Measurements from ENCODE around the gene PLIN5. TPM values are rescaled to one million over a fixed set of nuclear protein-coding genes. Genes with fewer than 3 reads are reported as not detected.

The PLIN5 gene
- polyA plus RNA-seq, 1 donor from 2014 or later = 1.3 TPM

DNA sequence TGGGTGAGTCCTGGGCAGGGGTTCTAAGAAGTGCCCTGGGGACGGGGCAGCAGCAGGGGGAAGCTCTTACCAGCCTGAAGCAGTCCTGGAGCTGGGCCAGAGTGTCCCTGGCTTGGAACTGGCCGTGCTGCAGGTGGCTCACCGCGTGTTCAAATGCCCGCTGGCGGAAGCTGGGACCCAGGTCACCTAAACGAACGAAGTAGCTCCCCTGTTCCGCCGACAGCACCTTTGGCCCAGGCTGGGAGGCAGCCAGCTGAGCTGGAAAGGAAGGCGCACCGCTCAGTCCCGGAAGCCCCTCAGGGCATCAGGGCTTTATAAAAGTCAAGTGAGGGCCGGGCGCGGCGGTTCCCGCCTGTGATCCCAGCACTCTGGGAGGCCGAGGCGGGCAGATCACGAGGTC, 26.3 kb downstream of the PLIN5 start:
- H3K4me2 ChIP-seq (ENCODE audit: low read length) = no peak overlapping the region
- no peaks in the 10 kb centered on the region for H3K79me2 ChIP-seq (replicated peaks; ENCODE audit: insufficient read depth, low read length)
- no peaks in the 10 kb centered on the region for H3K36me3 ChIP-seq (ENCODE audit: insufficient read depth, low read length)
- H3K9me2 ChIP-seq (ENCODE audit: insufficient read depth, low read length) = no peaks in the 10 kb centered on the region
- H4K20me1 ChIP-seq (ENCODE audit: insufficient read depth) = no peaks in the 10 kb centered on the region
- H2AFZ ChIP-seq (ENCODE audit: low read depth, low read length) = no peak overlapping the region
- H3K4me3 ChIP-seq (ENCODE audit: low read length) = no peak overlapping the region
- TF ChIP-seq RAD21 (conservative IDR thresholded peaks at IDR 0.05) = no peak
- no peak for TF ChIP-seq SMC3 (conservative IDR thresholded peaks at IDR 0.05; ENCODE audit: poor library complexity)
- TF ChIP-seq, protein P1, sequence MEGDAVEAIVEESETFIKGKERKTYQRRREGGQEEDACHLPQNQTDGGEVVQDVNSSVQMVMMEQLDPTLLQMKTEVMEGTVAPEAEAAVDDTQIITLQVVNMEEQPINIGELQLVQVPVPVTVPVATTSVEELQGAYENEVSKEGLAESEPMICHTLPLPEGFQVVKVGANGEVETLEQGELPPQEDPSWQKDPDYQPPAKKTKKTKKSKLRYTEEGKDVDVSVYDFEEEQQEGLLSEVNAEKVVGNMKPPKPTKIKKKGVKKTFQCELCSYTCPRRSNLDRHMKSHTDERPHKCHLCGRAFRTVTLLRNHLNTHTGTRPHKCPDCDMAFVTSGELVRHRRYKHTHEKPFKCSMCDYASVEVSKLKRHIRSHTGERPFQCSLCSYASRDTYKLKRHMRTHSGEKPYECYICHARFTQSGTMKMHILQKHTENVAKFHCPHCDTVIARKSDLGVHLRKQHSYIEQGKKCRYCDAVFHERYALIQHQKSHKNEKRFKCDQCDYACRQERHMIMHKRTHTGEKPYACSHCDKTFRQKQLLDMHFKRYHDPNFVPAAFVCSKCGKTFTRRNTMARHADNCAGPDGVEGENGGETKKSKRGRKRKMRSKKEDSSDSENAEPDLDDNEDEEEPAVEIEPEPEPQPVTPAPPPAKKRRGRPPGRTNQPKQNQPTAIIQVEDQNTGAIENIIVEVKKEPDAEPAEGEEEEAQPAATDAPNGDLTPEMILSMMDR (IDR thresholded peaks at IDR 0.05; ENCODE audit: poor library complexity, severe bottlenecking) = no peak
- TF ChIP-seq EZH2 (IDR thresholded peaks at IDR 0.05; ENCODE audit: borderline replicate concordance, insufficient read depth, low read length, poor library complexity, severe bottlenecking) = no peak
- TF ChIP-seq, protein P2, sequence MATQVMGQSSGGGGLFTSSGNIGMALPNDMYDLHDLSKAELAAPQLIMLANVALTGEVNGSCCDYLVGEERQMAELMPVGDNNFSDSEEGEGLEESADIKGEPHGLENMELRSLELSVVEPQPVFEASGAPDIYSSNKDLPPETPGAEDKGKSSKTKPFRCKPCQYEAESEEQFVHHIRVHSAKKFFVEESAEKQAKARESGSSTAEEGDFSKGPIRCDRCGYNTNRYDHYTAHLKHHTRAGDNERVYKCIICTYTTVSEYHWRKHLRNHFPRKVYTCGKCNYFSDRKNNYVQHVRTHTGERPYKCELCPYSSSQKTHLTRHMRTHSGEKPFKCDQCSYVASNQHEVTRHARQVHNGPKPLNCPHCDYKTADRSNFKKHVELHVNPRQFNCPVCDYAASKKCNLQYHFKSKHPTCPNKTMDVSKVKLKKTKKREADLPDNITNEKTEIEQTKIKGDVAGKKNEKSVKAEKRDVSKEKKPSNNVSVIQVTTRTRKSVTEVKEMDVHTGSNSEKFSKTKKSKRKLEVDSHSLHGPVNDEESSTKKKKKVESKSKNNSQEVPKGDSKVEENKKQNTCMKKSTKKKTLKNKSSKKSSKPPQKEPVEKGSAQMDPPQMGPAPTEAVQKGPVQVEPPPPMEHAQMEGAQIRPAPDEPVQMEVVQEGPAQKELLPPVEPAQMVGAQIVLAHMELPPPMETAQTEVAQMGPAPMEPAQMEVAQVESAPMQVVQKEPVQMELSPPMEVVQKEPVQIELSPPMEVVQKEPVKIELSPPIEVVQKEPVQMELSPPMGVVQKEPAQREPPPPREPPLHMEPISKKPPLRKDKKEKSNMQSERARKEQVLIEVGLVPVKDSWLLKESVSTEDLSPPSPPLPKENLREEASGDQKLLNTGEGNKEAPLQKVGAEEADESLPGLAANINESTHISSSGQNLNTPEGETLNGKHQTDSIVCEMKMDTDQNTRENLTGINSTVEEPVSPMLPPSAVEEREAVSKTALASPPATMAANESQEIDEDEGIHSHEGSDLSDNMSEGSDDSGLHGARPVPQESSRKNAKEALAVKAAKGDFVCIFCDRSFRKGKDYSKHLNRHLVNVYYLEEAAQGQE (IDR thresholded peaks at IDR 0.05; ENCODE audit: borderline replicate concordance) = no peak
- no peak for TF ChIP-seq MXI1 (conservative IDR thresholded peaks at IDR 0.05; ENCODE audit: poor library complexity, severe bottlenecking)
- no peak overlapping the region for H3K27ac ChIP-seq (ENCODE audit: low read length)
- no peaks in the 10 kb centered on the region for H3K9me3 ChIP-seq (ENCODE audit: low read length)
- H3K9ac ChIP-seq (ENCODE audit: low read length) = no peak overlapping the region
- no peaks in the 10 kb centered on the region for H3K27me3 ChIP-seq (ENCODE audit: insufficient read depth, low read depth, low read length)
- no peaks in the 10 kb centered on the region for H3F3A ChIP-seq (ENCODE audit: insufficient read depth, low read length, poor library complexity, severe bottlenecking)

DNA sequence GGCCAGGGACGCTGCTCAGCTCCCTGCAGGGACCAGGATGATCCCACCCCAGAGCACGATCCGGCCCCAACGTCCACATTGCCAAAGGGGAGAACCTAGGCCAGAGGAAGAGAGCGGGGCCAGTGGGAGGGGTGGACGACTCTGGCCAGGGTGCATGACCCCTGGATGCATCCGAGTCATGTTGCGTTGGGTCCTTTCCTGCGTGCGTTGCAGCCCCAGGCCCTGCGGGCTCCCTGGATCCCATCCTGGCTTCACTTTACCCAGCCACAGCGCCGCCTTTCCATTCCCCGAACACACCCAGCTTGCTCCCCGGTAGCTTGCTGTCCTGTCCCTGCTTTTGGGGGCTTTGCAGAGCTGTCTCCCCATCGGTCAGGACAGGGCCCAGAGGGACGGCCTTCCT, 27.2 kb downstream of the PLIN5 start:
- Histone ChIP-seq H3K79me2 (replicated peaks; ENCODE audit: insufficient read depth, low read length) (no peaks in the 10 kb centered on the region), H3K9ac (ENCODE audit: low read length) (no peak overlapping the region), H2AFZ (ENCODE audit: low read depth, low read length) (no peak overlapping the region), H3F3A (ENCODE audit: insufficient read depth, low read length, poor library complexity, severe bottlenecking) (no peaks in the 10 kb centered on the region), H3K27me3 (ENCODE audit: insufficient read depth, low read depth, low read length) (no peaks in the 10 kb centered on the region), H3K36me3 (ENCODE audit: insufficient read depth, low read length) (no peaks in the 10 kb centered on the region), H3K4me2 (ENCODE audit: low read length) (no peak overlapping the region), H3K4me3 (ENCODE audit: low read length) (no peak overlapping the region), H3K9me2 (ENCODE audit: insufficient read depth, low read length) (no peaks in the 10 kb centered on the region), H3K9me3 (ENCODE audit: low read length) (no peaks in the 10 kb centered on the region), H4K20me1 (ENCODE audit: insufficient read depth) (no peaks in the 10 kb centered on the region), H3K27ac (ENCODE audit: low read length) (no peak overlapping the region)
- TF ChIP-seq TAF1 (IDR thresholded peaks at IDR 0.05; ENCODE audit: low read depth) = no peak
- no peak for TF ChIP-seq EZH2 (IDR thresholded peaks at IDR 0.05; ENCODE audit: borderline replicate concordance, insufficient read depth, low read length, poor library complexity, severe bottlenecking)
- no peak for TF ChIP-seq POLR2AphosphoS5 (IDR thresholded peaks at IDR 0.05)
- TF ChIP-seq MXI1 (conservative IDR thresholded peaks at IDR 0.05; ENCODE audit: poor library complexity, severe bottlenecking) = no peak
- no peak for TF ChIP-seq SMC3 (conservative IDR thresholded peaks at IDR 0.05; ENCODE audit: poor library complexity)
- TF ChIP-seq, protein P2 (IDR thresholded peaks at IDR 0.05; ENCODE audit: borderline replicate concordance) = no peak
- TF ChIP-seq, protein P1 (IDR thresholded peaks at IDR 0.05; ENCODE audit: poor library complexity, severe bottlenecking) = no peak
- TF ChIP-seq RAD21 (conservative IDR thresholded peaks at IDR 0.05) = no peak
- no peak for TF ChIP-seq EP300 (conservative IDR thresholded peaks at IDR 0.05; ENCODE audit: poor library complexity, severe bottlenecking)

Data from neural cell (in vitro differentiated cells).